Keratinocyte (primary cell): ENCODE measurements around the gene CCL20. TPM values are rescaled to one million over a fixed set of nuclear protein-coding genes. Genes with fewer than 3 reads are reported as not detected.

Source experiments
- DNase-seq: peaks from one replicate; pipeline ENCODE4 v3.0.0-alpha.2; 2011; ENCODE audit warnings: low read depth, missing footprints, low spot score
- FAIRE-seq: peaks from 2 replicates; lab custom pipeline; 2011; peaks lifted over from hg19 to GRCh38; lab: Jason Lieb, UNC
- H2AFZ ChIP-seq: 2 replicates; pipeline ENCODE4 v1.6.0; 2012; ENCODE audit warnings: low read length, control low read depth, inconsistent platforms; ENCODE audit not compliant: control insufficient read depth
- H3K27ac ChIP-seq: 2 replicates; pipeline ENCODE4 v1.5.1; 2011; ENCODE audit warnings: low read length; ENCODE audit not compliant: control insufficient read depth, insufficient read depth
- H3K27me3 ChIP-seq: 3 replicates; pipeline ENCODE4 v1.6.0; 2011; ENCODE audit warnings: low read length; ENCODE audit not compliant: control insufficient read depth, insufficient read depth; ENCODE audit errors: extremely low read depth
- H3K36me3 ChIP-seq, 2 experiments: 2 replicates in 1 of 2; 3 replicates in 1 of 2; pipeline ENCODE4 v1.5.1; 2011; ENCODE audit warnings: low read length in 2 of 2, mild to moderate bottlenecking in 1 of 2; ENCODE audit not compliant: control insufficient read depth in 2 of 2, insufficient read depth in 2 of 2; ENCODE audit errors: extremely low read depth in 1 of 2
- H3K4me1 ChIP-seq: 3 replicates; pipeline ENCODE4 v1.5.1; 2011; ENCODE audit warnings: low read length; ENCODE audit not compliant: control insufficient read depth, insufficient read depth; ENCODE audit errors: extremely low read depth
- H3K4me2 ChIP-seq: 3 replicates; pipeline ENCODE4 v1.6.0; 2011; ENCODE audit warnings: low read depth, low read length; ENCODE audit not compliant: control insufficient read depth, insufficient read depth; ENCODE audit errors: extremely low read depth
- H3K4me3 ChIP-seq, 3 experiments: fragments of 200-600 bp in 1 of 3; sonication (generic) in 1 of 3; 2 replicates in 2 of 3; 3 replicates in 1 of 3; pipeline ENCODE4 v1.5.1; 2011 to 2016; ENCODE audit warnings: low read length in 3 of 3, mild to moderate bottlenecking in 3 of 3, control low read depth in 2 of 3, inconsistent platforms in 1 of 3, low read depth in 1 of 3, mixed read lengths in 1 of 3, mixed run types in 1 of 3, moderate library complexity in 1 of 3; ENCODE audit not compliant: control insufficient read depth in 2 of 3, insufficient read depth in 2 of 3; ENCODE audit errors: extremely low read depth in 1 of 3
- H3K79me2 ChIP-seq: 2 replicates; pipeline ENCODE4 v1.6.0; 2012; ENCODE audit warnings: low read length; ENCODE audit not compliant: control insufficient read depth, insufficient read depth
- H3K9ac ChIP-seq: 3 replicates; pipeline ENCODE4 v1.6.0; 2011; ENCODE audit warnings: low read length; ENCODE audit not compliant: control insufficient read depth, insufficient read depth; ENCODE audit errors: extremely low read depth
- H3K9me1 ChIP-seq: 3 replicates; pipeline ENCODE4 v1.6.0; 2011; ENCODE audit warnings: low read length; ENCODE audit not compliant: control insufficient read depth, insufficient read depth; ENCODE audit errors: extremely low read depth
- H3K9me3 ChIP-seq: 2 replicates; pipeline ENCODE4 v1.5.1; 2012; ENCODE audit warnings: low read depth, low read length; ENCODE audit not compliant: control insufficient read depth
- H4K20me1 ChIP-seq: 3 replicates; pipeline ENCODE4 v1.6.0; 2011; ENCODE audit warnings: low read length; ENCODE audit not compliant: control insufficient read depth, insufficient read depth; ENCODE audit errors: extremely low read depth
- CTCF ChIP-seq, 3 experiments: IDR thresholded peaks in 1 of 3; conservative IDR thresholded peaks in 1 of 3; optimal IDR thresholded peaks in 1 of 3; 2 replicates in 2 of 3; 3 replicates in 1 of 3; pipeline versions ENCODE3 to v1.5.1; 2011; ENCODE audit warnings: low read length in 3 of 3, mild to moderate bottlenecking in 3 of 3, moderate library complexity in 2 of 3, control low read depth in 1 of 3, inconsistent platforms in 1 of 3; ENCODE audit not compliant: insufficient read depth in 2 of 3; ENCODE audit errors: extremely low read depth in 1 of 3
- EZH2 ChIP-seq: IDR thresholded peaks from one replicate; pipeline ENCODE4 v1.6.1; 2012; ENCODE audit warnings: inconsistent platforms, mild to moderate bottlenecking, low read length, moderate library complexity
- dilution Hi-C: fragments of 300-500 bp; cut with MboI; formaldehyde crosslinking; loops from one replicate; pipeline ENCODE4 v1.7.0; 2020; ENCODE audit warnings: low sequenced_read_pairs; ENCODE audit not compliant: extremely low pct_ligation_motif_present
- polyA plus RNA-seq, 5 experiments: library from polyadenylated mRNA; depleted of rRNA in 3 of 5; stranded (reverse) in 3 of 5; stranded (forward) in 1 of 5; unstranded in 1 of 5; fragments of >200 nt; gene quantifications; 1 replicate in 1 of 5; 2 replicates in 3 of 5; 3 replicates in 1 of 5; pipeline versions ENCODE4 v1.2.1 to v1.2.3, GENCODE V29; 2011 to 2012; ENCODE audit warnings: missing spikeins in 2 of 5, low read depth in 1 of 5, low replicate concordance in 1 of 5

CCL20 gene
- polyA plus RNA-seq, 1 donor (not counting 4 experiments of a cell fraction or from before 2014, with no cell fraction given): 5.2 TPM

GRCh38 chr2:227789803-227790202 lies 23.8 kb upstream of the CCL20 start:
- H3K36me3 ChIP-seq: no peaks in the 10 kb centered on the region
- H3K27me3 ChIP-seq: no peaks in the 10 kb centered on the region
- no peaks in the 10 kb centered on the region for H3K9me1 ChIP-seq
- H3K9ac ChIP-seq: no peak overlapping the region
- FAIRE-seq (no peak), DNase-seq (no peak)
- H4K20me1 ChIP-seq: no peaks in the 10 kb centered on the region
- dilution Hi-C loops: no loop called here
- peaks cover 1% of the 10 kb centered on the region for H3K9me3 ChIP-seq
- H3K27ac ChIP-seq: no peak overlapping the region
- no peaks in the 10 kb centered on the region for H3K79me2 ChIP-seq
- H3K4me1 ChIP-seq: peaks cover 23% of the 10 kb centered on the region
- H3K4me2 ChIP-seq: no peak overlapping the region
- no peak overlapping the region for H2AFZ ChIP-seq
- no peak overlapping the region for H3K4me3 ChIP-seq
- TF ChIP-seq EZH2: no peak

- DNase-seq (no peak), FAIRE-seq (peak; percentile 36)
- Histone ChIP-seq H3K4me3 (no peak overlapping the region), H3K36me3 (no peaks in the 10 kb centered on the region), H3K4me2 (no peak overlapping the region), H3K9me3 (peaks cover 1% of the 10 kb centered on the region), H3K79me2 (no peaks in the 10 kb centered on the region), H3K4me1 (peaks cover 23% of the 10 kb centered on the region), H3K9me1 (no peaks in the 10 kb centered on the region), H3K27ac (no peak overlapping the region), H3K9ac (no peak overlapping the region), H2AFZ (no peak overlapping the region), H4K20me1 (no peaks in the 10 kb centered on the region), H3K27me3 (no peaks in the 10 kb centered on the region)
- no peak for TF ChIP-seq CTCF (optimal IDR thresholded peaks at IDR 0.05 in 1 of 3, IDR thresholded peaks at IDR 0.05 in 1 of 3, conservative IDR thresholded peaks at IDR 0.05 in 1 of 3; ENCODE audit: extremely low read depth in 1 of 3, insufficient read depth in 2 of 3, low read length in 3 of 3)
- TF ChIP-seq EZH2: no peak
- dilution Hi-C loops: no loop called here
These were observed 20.4 kb upstream of the CCL20 start for GRCh38 chr2:227793148-227793712.
